Left ventricle myocardium inferior (tissue), 1 donor: Measurements from ENCODE around the gene RAB1B. TPM values are rescaled to one million over a fixed set of nuclear protein-coding genes. Genes with fewer than 3 reads are reported as not detected.
"Not testable (repeated sequence)": the region's sequence is repeated elsewhere in the genome, so short reads cannot be mapped to it uniquely, and the experiment has no call there.

Experiments
- DNase-seq: peaks from one replicate; pipeline ENCODE4 v3.0.0-alpha.2; 2020
- H3K27ac ChIP-seq: fragments of 200-600 bp; replicated peaks from 2 replicates; pipeline ENCODE4 v1.8.0; 2021
- H3K27me3 ChIP-seq: fragments of 200-600 bp; 2 replicates; pipeline ENCODE4 v1.8.0; 2021; ENCODE audit warnings: low read depth
- H3K36me3 ChIP-seq: fragments of 200-600 bp; 2 replicates; pipeline ENCODE4 v1.8.0; 2021
- H3K4me1 ChIP-seq: fragments of 200-600 bp; 2 replicates; pipeline ENCODE4 v1.8.0; 2021
- H3K4me3 ChIP-seq: fragments of 200-600 bp; 2 replicates; pipeline ENCODE4 v1.8.0; 2021; ENCODE audit warnings: mild to moderate bottlenecking, moderate library complexity
- H3K9me3 ChIP-seq: fragments of 200-600 bp; replicated peaks from 2 replicates; pipeline ENCODE4 v1.8.0; 2021
- intact Hi-C: fragments of 100-400 bp; cut with micrococcal nuclease; formaldehyde crosslinking; loops from one replicate; pipeline ENCODE4 v1.11.0; 2022
- total RNA-seq: library from RNA; stranded (reverse); fragmentation: NEBNext Ultra II Directional; extraction: Animal tissue kit (Norgen Biotek cat#: 25700); gene quantifications from one replicate; pipeline ENCODE4 v1.2.1, GENCODE V29; 2021
- TF ChIP-seq, protein P1 (sequence below): fragments of 200-600 bp; IDR thresholded peaks from 2 replicates; pipeline ENCODE4 v1.8.0; 2021; ENCODE audit warnings: antibody characterized with exemption, mild to moderate bottlenecking, borderline replicate concordance
- donor health status: DM: no; HTN: yes; CAD: no; lungs with severe emphysema.

RAB1B gene
- total RNA-seq, 1 donor from 2014 or later = 116 TPM

DNA sequence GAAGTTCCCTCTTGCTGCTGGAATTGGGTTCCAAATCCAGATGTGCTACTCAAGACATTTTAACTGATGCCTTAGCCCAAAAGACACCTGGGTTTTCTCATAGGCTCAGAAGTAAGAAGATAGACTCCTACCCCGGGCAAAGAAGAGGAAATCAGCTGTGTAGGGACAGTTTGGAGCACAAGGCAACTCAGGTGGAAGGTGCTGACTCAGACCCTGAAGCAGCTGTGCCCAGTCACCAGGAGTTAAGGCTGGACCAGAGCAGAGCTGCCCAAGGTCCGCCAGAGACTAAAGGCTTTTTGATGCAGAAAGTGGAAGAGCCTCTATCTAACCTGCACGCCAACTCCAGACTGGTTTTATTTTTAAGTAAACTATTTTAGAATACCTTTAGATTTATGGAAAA lies 20.6 kb upstream of the RAB1B start:
- TF ChIP-seq, protein P1, sequence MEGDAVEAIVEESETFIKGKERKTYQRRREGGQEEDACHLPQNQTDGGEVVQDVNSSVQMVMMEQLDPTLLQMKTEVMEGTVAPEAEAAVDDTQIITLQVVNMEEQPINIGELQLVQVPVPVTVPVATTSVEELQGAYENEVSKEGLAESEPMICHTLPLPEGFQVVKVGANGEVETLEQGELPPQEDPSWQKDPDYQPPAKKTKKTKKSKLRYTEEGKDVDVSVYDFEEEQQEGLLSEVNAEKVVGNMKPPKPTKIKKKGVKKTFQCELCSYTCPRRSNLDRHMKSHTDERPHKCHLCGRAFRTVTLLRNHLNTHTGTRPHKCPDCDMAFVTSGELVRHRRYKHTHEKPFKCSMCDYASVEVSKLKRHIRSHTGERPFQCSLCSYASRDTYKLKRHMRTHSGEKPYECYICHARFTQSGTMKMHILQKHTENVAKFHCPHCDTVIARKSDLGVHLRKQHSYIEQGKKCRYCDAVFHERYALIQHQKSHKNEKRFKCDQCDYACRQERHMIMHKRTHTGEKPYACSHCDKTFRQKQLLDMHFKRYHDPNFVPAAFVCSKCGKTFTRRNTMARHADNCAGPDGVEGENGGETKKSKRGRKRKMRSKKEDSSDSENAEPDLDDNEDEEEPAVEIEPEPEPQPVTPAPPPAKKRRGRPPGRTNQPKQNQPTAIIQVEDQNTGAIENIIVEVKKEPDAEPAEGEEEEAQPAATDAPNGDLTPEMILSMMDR = no peak
- Histone ChIP-seq H3K4me3 (no peak overlapping the region), H3K4me1 (peaks cover 4% of the 10 kb centered on the region), H3K27me3 (no peaks in the 10 kb centered on the region), H3K9me3 (no peaks in the 10 kb centered on the region), H3K27ac (no peak overlapping the region), H3K36me3 (peaks cover 9% of the 10 kb centered on the region)
- intact Hi-C loops = no loop called here
- no peak for DNase-seq

- TF ChIP-seq, protein P1 = no peak
- no peaks in the 10 kb centered on the region for H3K9me3 ChIP-seq
- no peak for DNase-seq
- no peak overlapping the region for H3K27ac ChIP-seq
- H3K4me1 ChIP-seq = peaks cover 13% of the 10 kb centered on the region
- intact Hi-C loops = no loop called here
- no peak overlapping the region for H3K4me3 ChIP-seq
- H3K36me3 ChIP-seq = no peaks in the 10 kb centered on the region
- no peaks in the 10 kb centered on the region for H3K27me3 ChIP-seq
These were observed 19.5 kb upstream of the RAB1B start for GRCh38 chr11:66248903-66249302.

- TF ChIP-seq, protein P1 = no peak
- intact Hi-C loops = no loop called here
- Histone ChIP-seq H3K36me3 (no peaks in the 10 kb centered on the region), H3K9me3 (no peaks in the 10 kb centered on the region), H3K4me1 (peaks cover 16% of the 10 kb centered on the region), H3K27me3 (no peaks in the 10 kb centered on the region), H3K27ac (no peak overlapping the region), H3K4me3 (no peak overlapping the region)
- no peak for DNase-seq
These were observed 16.6 kb upstream of the RAB1B start for GRCh38 chr11:66251809-66252208.

GRCh38 chr11:66253081-66253480 lies 15.4 kb upstream of the RAB1B start:
- DNase-seq, H3K27ac ChIP-seq, H3K36me3 ChIP-seq, H3K4me3 ChIP-seq, H3K27me3 ChIP-seq, H3K9me3 ChIP-seq, intact Hi-C loops: not testable (repeated sequence)
- H3K4me1 ChIP-seq = peaks cover 29% of the 10 kb centered on the region

- peak overlapping the region; percentile 99 for H3K4me3 ChIP-seq
- intact Hi-C loops = no loop called here
- H3K27ac ChIP-seq = peak overlapping the region; percentile 87
- no peaks in the 10 kb centered on the region for H3K27me3 ChIP-seq
- no peak for DNase-seq
- no peaks in the 10 kb centered on the region for H3K9me3 ChIP-seq
- H3K36me3 ChIP-seq = peaks cover 33% of the 10 kb centered on the region
- H3K4me1 ChIP-seq = peaks cover 27% of the 10 kb centered on the region
- TF ChIP-seq, protein P1 = peak; percentile 33
These were observed 10.0 kb upstream of the RAB1B start for GRCh38 chr11:66258473-66258893.

DNA sequence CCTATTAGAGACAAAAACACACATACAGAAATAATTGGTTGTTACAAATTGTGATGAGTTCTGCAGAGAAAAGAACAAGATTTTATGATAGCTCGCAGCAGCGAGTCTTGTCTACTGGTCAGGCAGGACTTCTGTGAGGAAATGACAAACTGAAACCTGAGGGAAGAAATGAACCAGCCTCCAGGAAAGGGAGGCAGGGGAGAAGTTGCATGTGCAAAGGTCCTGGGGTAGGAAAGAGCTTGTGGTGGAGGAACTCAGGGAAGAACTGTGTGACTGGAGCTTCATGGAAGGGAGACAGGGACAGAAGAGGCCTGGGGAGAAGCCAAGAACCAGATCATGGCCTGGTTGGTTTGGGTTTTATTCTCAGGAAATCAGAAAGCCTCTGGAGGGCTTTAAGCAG lies 9.2 kb upstream of the RAB1B start:
- no peaks in the 10 kb centered on the region for H3K9me3 ChIP-seq
- H3K36me3 ChIP-seq = peaks cover 34% of the 10 kb centered on the region
- TF ChIP-seq, protein P1 = no peak
- no peak overlapping the region for H3K27ac ChIP-seq
- no peak overlapping the region for H3K4me3 ChIP-seq
- DNase-seq = no peak
- peaks cover 25% of the 10 kb centered on the region for H3K4me1 ChIP-seq
- no peaks in the 10 kb centered on the region for H3K27me3 ChIP-seq
- intact Hi-C loops = no loop called here
